Measurements from ENCODE around the gene LYSET. TPM values are rescaled to one million over a fixed set of nuclear protein-coding genes. Genes with fewer than 3 reads are reported as not detected.

Gene LYSET
- polyA plus RNA-seq, 1 of the 3 experiments (the other 2 are of a cell fraction): 17.7 TPM

DNA sequence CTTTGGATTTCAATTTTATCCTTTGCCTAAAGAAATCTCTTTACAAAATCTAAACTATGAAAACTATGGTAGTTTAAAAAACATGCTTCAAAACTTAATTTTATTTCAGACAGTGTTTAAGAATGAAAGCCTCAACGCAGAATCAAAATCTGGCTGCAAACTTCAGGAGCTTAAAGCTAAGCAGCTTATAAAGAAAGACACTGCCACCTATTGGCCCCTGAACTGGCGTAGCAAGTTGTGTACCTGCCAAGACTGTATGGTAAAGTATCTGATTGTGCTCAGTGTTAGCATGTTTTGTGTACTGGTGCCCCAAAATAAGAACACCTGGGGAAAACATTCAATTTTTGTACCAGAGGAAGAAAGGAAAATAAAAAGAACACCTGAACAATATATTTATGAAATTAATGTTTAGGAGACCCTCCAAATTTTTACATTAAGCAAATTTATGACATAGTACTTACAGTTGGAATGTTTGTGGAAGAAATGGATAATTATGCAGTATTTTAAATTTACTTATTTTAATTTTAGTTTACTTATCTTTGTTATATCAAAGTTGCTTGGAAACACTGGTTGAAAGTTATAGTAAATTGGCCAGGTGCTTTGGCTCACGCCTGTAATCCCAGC lies 34.1 kb downstream of the LYSET start:
- ChIA-PET CTCF (interaction anchor here (0.7 to 1.8 kb wide), 13 partner anchors 8 to 414 kb away, joined by 3 to 12 read pairs (median 4); partner anchors contain the start of genes GON7 and UBR7), POLR2A (interaction anchor here (1.2 kb wide), 1 partner anchor 34 kb away, joined by 6 read pairs; the partner anchor contains the start of genes LYSET and MOAP1)
- Histone ChIP-seq H3K9me2 (no peaks in the 10 kb centered on the region), H3K4me1 (ENCODE audit: control insufficient read depth in 1 of 2, insufficient read depth in 2 of 2, low read depth in 1 of 2, low read length in 1 of 2) (no peaks in the 10 kb centered on the region), H3K9me3 (no peaks in the 10 kb centered on the region), H4K20me1 (ENCODE audit: insufficient read depth) (no peaks in the 10 kb centered on the region), H3F3A (replicated peaks; ENCODE audit: insufficient read depth) (peaks cover 10% of the 10 kb centered on the region), H3K27ac (ENCODE audit: low read depth in 2 of 2, low read length in 1 of 2) (no peak overlapping the region), H3K27me3 (ENCODE audit: insufficient read depth) (no peaks in the 10 kb centered on the region), H2AFZ (ENCODE audit: low read depth) (no peak overlapping the region), H3K4me2 (no peak overlapping the region), H3K36me3 (replicated peaks in 1 of 2; ENCODE audit: control insufficient read depth in 1 of 2, insufficient read depth in 2 of 2, low read length in 1 of 2) (peaks cover 21 to 55% of the 10 kb centered on the region in 2 experiments), H3K79me2 (ENCODE audit: insufficient read depth) (no peaks in the 10 kb centered on the region), H3K4me3 (ENCODE audit: low read depth in 2 of 2, low read length in 1 of 2) (no peak overlapping the region), H3K9ac (no peak overlapping the region)
- DNase-seq: peak; percentile 55
- TF ChIP-seq SMC3 (IDR thresholded peaks at IDR 0.05; ENCODE audit: low read depth, low read length): peak; percentile 37; the same call in 1 of the 2 replicates
- TF ChIP-seq NFIC (IDR thresholded peaks at IDR 0.05; ENCODE audit: borderline replicate concordance): no peak
- peak; percentile 76 for TF ChIP-seq RAD21 (IDR thresholded peaks at IDR 0.05; ENCODE audit: low read length)
- TF ChIP-seq, protein P1, sequence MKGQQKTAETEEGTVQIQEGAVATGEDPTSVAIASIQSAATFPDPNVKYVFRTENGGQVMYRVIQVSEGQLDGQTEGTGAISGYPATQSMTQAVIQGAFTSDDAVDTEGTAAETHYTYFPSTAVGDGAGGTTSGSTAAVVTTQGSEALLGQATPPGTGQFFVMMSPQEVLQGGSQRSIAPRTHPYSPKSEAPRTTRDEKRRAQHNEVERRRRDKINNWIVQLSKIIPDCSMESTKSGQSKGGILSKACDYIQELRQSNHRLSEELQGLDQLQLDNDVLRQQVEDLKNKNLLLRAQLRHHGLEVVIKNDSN (IDR thresholded peaks at IDR 0.05; ENCODE audit: borderline replicate concordance, low read depth): no peak
- no peak for TF ChIP-seq NRF1 (IDR thresholded peaks at IDR 0.05; ENCODE audit: low read depth, low read length)
- no peak for TF ChIP-seq RXRA (IDR thresholded peaks at IDR 0.05; ENCODE audit: borderline replicate concordance, low read depth)
- TF ChIP-seq POLR2AphosphoS5 (IDR thresholded peaks at IDR 0.05; ENCODE audit: low read depth, low read length): no peak
- TF ChIP-seq, protein P2, sequence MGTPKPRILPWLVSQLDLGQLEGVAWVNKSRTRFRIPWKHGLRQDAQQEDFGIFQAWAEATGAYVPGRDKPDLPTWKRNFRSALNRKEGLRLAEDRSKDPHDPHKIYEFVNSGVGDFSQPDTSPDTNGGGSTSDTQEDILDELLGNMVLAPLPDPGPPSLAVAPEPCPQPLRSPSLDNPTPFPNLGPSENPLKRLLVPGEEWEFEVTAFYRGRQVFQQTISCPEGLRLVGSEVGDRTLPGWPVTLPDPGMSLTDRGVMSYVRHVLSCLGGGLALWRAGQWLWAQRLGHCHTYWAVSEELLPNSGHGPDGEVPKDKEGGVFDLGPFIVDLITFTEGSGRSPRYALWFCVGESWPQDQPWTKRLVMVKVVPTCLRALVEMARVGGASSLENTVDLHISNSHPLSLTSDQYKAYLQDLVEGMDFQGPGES (IDR thresholded peaks at IDR 0.05; ENCODE audit: low read depth, low read length): no peak
- TF ChIP-seq, protein P3, sequence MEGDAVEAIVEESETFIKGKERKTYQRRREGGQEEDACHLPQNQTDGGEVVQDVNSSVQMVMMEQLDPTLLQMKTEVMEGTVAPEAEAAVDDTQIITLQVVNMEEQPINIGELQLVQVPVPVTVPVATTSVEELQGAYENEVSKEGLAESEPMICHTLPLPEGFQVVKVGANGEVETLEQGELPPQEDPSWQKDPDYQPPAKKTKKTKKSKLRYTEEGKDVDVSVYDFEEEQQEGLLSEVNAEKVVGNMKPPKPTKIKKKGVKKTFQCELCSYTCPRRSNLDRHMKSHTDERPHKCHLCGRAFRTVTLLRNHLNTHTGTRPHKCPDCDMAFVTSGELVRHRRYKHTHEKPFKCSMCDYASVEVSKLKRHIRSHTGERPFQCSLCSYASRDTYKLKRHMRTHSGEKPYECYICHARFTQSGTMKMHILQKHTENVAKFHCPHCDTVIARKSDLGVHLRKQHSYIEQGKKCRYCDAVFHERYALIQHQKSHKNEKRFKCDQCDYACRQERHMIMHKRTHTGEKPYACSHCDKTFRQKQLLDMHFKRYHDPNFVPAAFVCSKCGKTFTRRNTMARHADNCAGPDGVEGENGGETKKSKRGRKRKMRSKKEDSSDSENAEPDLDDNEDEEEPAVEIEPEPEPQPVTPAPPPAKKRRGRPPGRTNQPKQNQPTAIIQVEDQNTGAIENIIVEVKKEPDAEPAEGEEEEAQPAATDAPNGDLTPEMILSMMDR (IDR thresholded peaks at IDR 0.05): peak; percentile 74
- WGBS (ENCODE audit: low lambda C conversion rate): 73% methylated on average over 3 of the region's 3 CpGs

DNA sequence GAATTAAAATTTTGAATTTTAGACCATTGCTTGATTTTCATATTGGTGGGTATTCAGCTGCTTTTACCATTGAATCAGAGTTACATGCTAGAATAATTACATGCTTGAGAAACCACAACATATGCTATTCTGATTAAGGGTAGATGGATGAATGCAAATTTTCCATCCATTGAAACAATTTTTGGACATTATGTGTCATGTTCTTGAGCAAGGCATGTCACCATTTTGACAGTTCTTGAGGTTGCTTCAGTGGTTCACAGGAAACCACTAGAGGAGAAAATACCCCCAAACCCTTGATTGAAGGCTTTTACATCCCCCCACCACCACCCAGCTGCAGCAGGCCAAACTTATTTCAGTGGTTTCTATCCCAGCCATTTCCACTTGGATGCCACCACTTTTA lies 35.4 kb downstream of the LYSET start:
- no peak for DNase-seq
- Histone ChIP-seq H4K20me1 (ENCODE audit: insufficient read depth) (no peaks in the 10 kb centered on the region), H3K27ac (ENCODE audit: low read depth in 2 of 2, low read length in 1 of 2) (no peak overlapping the region), H3F3A (replicated peaks; ENCODE audit: insufficient read depth) (peaks cover 10% of the 10 kb centered on the region), H3K79me2 (ENCODE audit: insufficient read depth) (no peaks in the 10 kb centered on the region), H3K27me3 (ENCODE audit: insufficient read depth) (no peaks in the 10 kb centered on the region), H3K4me1 (ENCODE audit: control insufficient read depth in 1 of 2, insufficient read depth in 2 of 2, low read depth in 1 of 2, low read length in 1 of 2) (no peaks in the 10 kb centered on the region), H3K36me3 (replicated peaks in 1 of 2; ENCODE audit: control insufficient read depth in 1 of 2, insufficient read depth in 2 of 2, low read length in 1 of 2) (peaks cover 21 to 44% of the 10 kb centered on the region in 2 experiments), H3K9me2 (no peaks in the 10 kb centered on the region), H3K4me3 (ENCODE audit: low read depth in 2 of 2, low read length in 1 of 2) (no peak overlapping the region), H3K9ac (no peak overlapping the region), H2AFZ (ENCODE audit: low read depth) (no peak overlapping the region), H3K9me3 (no peaks in the 10 kb centered on the region), H3K4me2 (no peak overlapping the region)
- POLR2A ChIA-PET: no interaction called here
- CTCF ChIA-PET: interaction anchor here (1.3 to 2.2 kb wide), 2 partner anchors 11 to 316 kb away, joined by 3 to 12 read pairs; no protein-coding TSS in a partner anchor
- TF ChIP-seq TCF12 (IDR thresholded peaks at IDR 0.05) (no peak), EP300 (IDR thresholded peaks at IDR 0.05; ENCODE audit: borderline replicate concordance in 1 of 2, low read depth in 1 of 2, low read length in 1 of 2) (no peak), CHD2 (IDR thresholded peaks at IDR 0.05; ENCODE audit: low read length, partially characterized antibody) (no peak), RAD21 (IDR thresholded peaks at IDR 0.05; ENCODE audit: low read length) (no peak)
